Pancreas (tissue), 10 donors: ENCODE measurements around the gene AKR1E2. TPM values are rescaled to one million over a fixed set of nuclear protein-coding genes. Genes with fewer than 3 reads are reported as not detected.

ENCODE experiments used
- ATAC-seq, 4 donors: fragments of 200-7000 bp; cut with Tn5 transposase; one replicate each; pipeline versions ENCODE4 v1.8.0 to v1.9.1; 2020; ENCODE audit warnings: mild to moderate bottlenecking in 4 of 4, moderate library complexity in 4 of 4
- DNase-seq, 6 donors: peaks; one replicate each; pipeline ENCODE4 v3.0.0-alpha.2; 2020
- FAIRE-seq: peaks from 2 replicates; lab custom pipeline; 2012; peaks lifted over from hg19 to GRCh38; lab: Jason Lieb, UNC
- H3K27ac ChIP-seq, 4 donors: fragments of 200-600 bp; sonication (generic); 1 replicate in 3 of 4; 2 replicates in 1 of 4; pipeline versions ENCODE4 v1.5.0 to v1.8.0; 2020
- H3K27me3 ChIP-seq, 4 donors: fragments of 200-600 bp; one replicate each; pipeline ENCODE4 v1.8.0; 2021
- H3K36me3 ChIP-seq, 3 donors: fragments of 200-600 bp; sonication (generic) in 1 of 3; one replicate each; pipeline versions ENCODE4 v1.5.0 to v1.8.0; 2020 to 2021
- H3K4me1 ChIP-seq, 3 donors: fragments of 200-600 bp; one replicate each; pipeline ENCODE4 v1.8.0; 2021
- H3K4me3 ChIP-seq, 4 donors: fragments of 200-600 bp; sonication (generic) in 2 of 4; one replicate each; pipeline versions ENCODE4 v1.5.0 to v1.8.0; 2020 to 2021
- H3K9me3 ChIP-seq, 4 donors: fragments of 200-600 bp; one replicate each; pipeline ENCODE4 v1.8.0; 2021
- CTCF ChIP-seq, 4 donors: fragments of 200-600 bp; sonication (generic) in 3 of 4; IDR thresholded peaks; one replicate each; pipeline versions ENCODE4 v1.5.0 to v1.8.0; 2021; ENCODE audit warnings: antibody characterized with exemption in 4 of 4
- WGBS, 2 donors: extraction: QIAGEN DNeasy Blood & Tissue Kit; methylation state at CpG; one replicate each; pipeline ENCODE4 v1.1.7; 2013; 5-methylcytosine and 5-hydroxymethylcytosine counted together
- intact Hi-C, 3 donors: fragments of 100-400 bp; cut with DNase I; formaldehyde crosslinking; loops; one replicate each; pipeline versions ENCODE4 v1.11.1 to v1.14.2; 2022
- polyA plus RNA-seq, 2 donors: library from polyadenylated mRNA; stranded (reverse); fragments of 200-250 nt; gene quantifications; one replicate each; pipeline ENCODE4 v1.2.3, GENCODE V29; 2013
- total RNA-seq, 6 donors: library from RNA; stranded (reverse); fragmentation: NEBNext Ultra II Directional in 4 of 6; extraction: Animal tissue kit (Norgen Biotek cat#: 25700) in 4 of 6; gene quantifications; one replicate each; pipeline versions ENCODE4 v1.2.1 to v1.2.4, GENCODE V29; 2021 to 2023
- donor health status: healthy with polysubstance abuse.
- donor health status: DM: no; HTN: no; CAD: no; lungs with moderate emphysema.
- donor health status: DM: no; HTN: no; CAD: no.
- donor health status: control.
- donor health status: control.
- donor health status: Bipolar disorder and iron deficiency.
- donor health status: DM: yes; HTN: yes; CAD: no.
- donor health status: DM: no; HTN: no; CAD: no.
- donor health status: DM: no; HTN: no; CAD: no.
- donor health status: DM: yes; HTN: yes; CAD: no.

AKR1E2 gene
- total and polyA plus RNA-seq, 8 donors = 0.85 to 10.2 (median 2.4) TPM

DNA sequence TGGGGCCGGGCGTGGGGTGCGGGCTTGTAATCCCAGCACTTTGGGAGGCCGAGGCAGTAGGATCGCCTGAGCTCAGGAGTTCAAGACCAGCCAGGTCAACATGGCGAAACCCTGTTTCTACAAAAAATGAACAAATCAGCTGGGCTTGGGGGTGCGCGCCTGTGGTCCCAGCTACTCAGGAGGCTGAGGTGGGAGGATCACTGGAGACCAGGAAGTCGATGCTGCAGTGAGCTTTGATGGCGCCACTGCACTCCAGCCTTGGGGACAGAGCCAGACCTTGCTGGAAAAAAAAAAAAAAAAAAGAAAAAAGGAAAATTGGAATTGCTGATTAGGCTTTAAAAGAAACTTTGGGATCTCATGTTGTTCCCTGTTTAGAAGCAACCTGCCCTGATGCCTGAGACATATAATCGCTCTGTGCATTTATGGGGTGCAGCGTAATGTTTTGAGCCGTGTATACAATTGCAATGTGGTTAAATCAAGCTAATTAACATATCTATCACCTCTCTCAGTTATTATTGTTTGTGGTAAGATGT lies 851 bp downstream of the AKR1E2 start:
- H3K4me1 ChIP-seq = peaks cover 0 to 4% (median 0%) of the 10 kb centered on the region in 3 donors
- WGBS, 2 donors = 59 to 61% methylated on average over 13 of the region's 13 CpGs
- H3K9me3 ChIP-seq = no peaks in the 10 kb centered on the region
- H3K36me3 ChIP-seq = no peaks in the 10 kb centered on the region
- no peaks in the 10 kb centered on the region for H3K27me3 ChIP-seq
- FAIRE-seq = no peak
- no peak for DNase-seq
- intact Hi-C loops = no loop called here
- H3K4me3 ChIP-seq = peak overlapping the region; percentile 41 to 74 (median 64)
- H3K27ac ChIP-seq = peak overlapping the region in 3 of 4 donors; percentile 71 to 91 (median 88)
- no peak for TF ChIP-seq CTCF (IDR thresholded peaks at IDR 0.05)
- no peak for ATAC-seq

GRCh38 chr10:4828005-4828404 lies 2.0 kb downstream of the AKR1E2 start:
- H3K27me3 ChIP-seq = no peaks in the 10 kb centered on the region
- H3K4me3 ChIP-seq = no peak overlapping the region
- WGBS, 2 donors = 69 to 70% methylated on average over 8 of the region's 8 CpGs
- no peaks in the 10 kb centered on the region for H3K36me3 ChIP-seq
- TF ChIP-seq CTCF (IDR thresholded peaks at IDR 0.05) = no peak
- FAIRE-seq (no peak), ATAC-seq (no peak), DNase-seq (no peak)
- H3K4me1 ChIP-seq = peaks cover 0 to 4% (median 0%) of the 10 kb centered on the region in 3 donors
- H3K9me3 ChIP-seq = no peaks in the 10 kb centered on the region
- H3K27ac ChIP-seq = no peak overlapping the region
- intact Hi-C loops = no loop called here

GRCh38 chr10:4830551-4830950 lies 4.5 kb downstream of the AKR1E2 start:
- intact Hi-C loops = no loop called here
- Histone ChIP-seq H3K27ac (no peak overlapping the region), H3K27me3 (no peaks in the 10 kb centered on the region), H3K4me1 (peaks cover 0 to 4% (median 0%) of the 10 kb centered on the region in 3 donors), H3K4me3 (no peak overlapping the region), H3K9me3 (no peaks in the 10 kb centered on the region), H3K36me3 (no peaks in the 10 kb centered on the region)
- ATAC-seq (no peak), FAIRE-seq (no peak), DNase-seq (no peak)
- WGBS, 2 donors = 85 to 86% methylated on average over 8 of the region's 8 CpGs
- no peak for TF ChIP-seq CTCF (IDR thresholded peaks at IDR 0.05)

GRCh38 chr10:4831091-4831490 lies 5.1 kb downstream of the AKR1E2 start:
- H3K27ac ChIP-seq = no peak overlapping the region
- no peak for TF ChIP-seq CTCF (IDR thresholded peaks at IDR 0.05)
- intact Hi-C loops = no loop called here
- DNase-seq (no peak), ATAC-seq (no peak), FAIRE-seq (no peak)
- no peaks in the 10 kb centered on the region for H3K27me3 ChIP-seq
- no peaks in the 10 kb centered on the region for H3K36me3 ChIP-seq
- H3K4me3 ChIP-seq = no peak overlapping the region
- peaks cover 0 to 4% (median 0%) of the 10 kb centered on the region in 3 donors for H3K4me1 ChIP-seq
- WGBS, 2 donors = 86 to 87% methylated on average over 5 of the region's 5 CpGs
- H3K9me3 ChIP-seq = no peaks in the 10 kb centered on the region

DNA sequence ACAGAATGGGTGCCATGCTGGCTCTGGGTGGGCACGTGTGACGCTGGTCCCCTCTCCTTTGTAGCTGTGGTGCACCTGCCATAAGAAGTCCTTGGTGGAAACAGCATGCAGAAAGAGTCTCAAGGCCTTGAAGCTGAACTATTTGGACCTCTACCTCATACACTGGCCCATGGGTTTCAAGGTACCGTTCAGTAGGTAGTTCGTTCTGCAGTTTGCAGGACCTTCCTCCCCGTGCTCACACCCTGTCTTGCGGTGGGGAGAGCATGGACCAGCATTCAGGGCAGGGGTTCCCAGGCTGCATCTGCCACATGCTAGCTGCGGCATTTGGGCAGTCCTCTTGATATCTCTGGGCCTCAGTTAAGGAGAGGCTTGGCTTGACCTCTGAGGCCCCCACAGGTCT lies 7.3 kb downstream of the AKR1E2 start:
- no peak for DNase-seq
- no peaks in the 10 kb centered on the region for H3K9me3 ChIP-seq
- no peak for ATAC-seq
- intact Hi-C loops = no loop called here
- H3K27me3 ChIP-seq = no peaks in the 10 kb centered on the region
- WGBS, 2 donors = 88 to 91% methylated on average over 7 of the region's 7 CpGs
- no peak overlapping the region for H3K27ac ChIP-seq
- no peak for FAIRE-seq
- TF ChIP-seq CTCF (IDR thresholded peaks at IDR 0.05) = no peak
- no peaks in the 10 kb centered on the region for H3K4me1 ChIP-seq
- no peak overlapping the region for H3K4me3 ChIP-seq
- no peaks in the 10 kb centered on the region for H3K36me3 ChIP-seq
